NCI-H1105 treated with DMSO at 0.1 percent for 48 hours (cell line): ENCODE measurements around the gene ETF1.
"Not testable (repeated sequence)": the region's sequence is repeated elsewhere in the genome, so short reads cannot be mapped to it uniquely, and the experiment has no call there.

Experiments
- DNase-seq: peaks from one replicate; lab custom pipeline; 2025; lab: John Stamatoyannopoulos, UW

ETF1 gene

DNA sequence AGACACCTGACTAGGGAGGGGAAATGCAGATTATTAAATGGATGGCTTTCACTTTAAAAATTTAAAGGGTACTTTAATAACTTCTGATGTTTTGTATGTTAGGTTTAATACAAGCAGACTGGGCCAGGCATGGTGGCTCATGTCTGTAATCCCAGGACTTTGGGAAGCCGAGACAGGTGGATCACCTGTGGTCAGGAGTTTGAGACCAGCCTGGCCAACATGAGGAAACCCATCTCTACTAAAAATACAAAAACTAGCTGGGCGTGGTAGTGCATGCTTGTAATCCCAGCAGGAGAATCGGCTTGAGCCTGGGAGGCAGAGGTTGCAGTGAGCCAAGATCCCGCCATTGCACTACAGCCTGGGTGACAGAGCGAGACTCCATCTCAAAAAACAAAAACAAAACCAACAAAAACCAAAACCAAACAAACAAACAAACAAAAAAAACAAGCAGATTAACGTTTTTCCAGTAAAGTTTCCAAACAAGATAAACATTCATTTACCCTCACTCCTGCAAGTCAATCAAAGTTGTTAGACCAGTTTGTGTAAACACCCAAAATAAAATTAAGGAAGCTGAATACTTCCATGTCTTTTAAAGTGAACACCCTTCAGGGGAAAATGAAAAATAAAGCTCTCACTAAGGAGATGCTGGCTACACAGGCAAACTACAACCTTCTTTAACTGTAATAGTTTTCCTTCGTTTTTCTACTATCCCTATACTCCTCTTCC is 14.1 kb downstream of the ETF1 start:
- no peak for DNase-seq

DNA sequence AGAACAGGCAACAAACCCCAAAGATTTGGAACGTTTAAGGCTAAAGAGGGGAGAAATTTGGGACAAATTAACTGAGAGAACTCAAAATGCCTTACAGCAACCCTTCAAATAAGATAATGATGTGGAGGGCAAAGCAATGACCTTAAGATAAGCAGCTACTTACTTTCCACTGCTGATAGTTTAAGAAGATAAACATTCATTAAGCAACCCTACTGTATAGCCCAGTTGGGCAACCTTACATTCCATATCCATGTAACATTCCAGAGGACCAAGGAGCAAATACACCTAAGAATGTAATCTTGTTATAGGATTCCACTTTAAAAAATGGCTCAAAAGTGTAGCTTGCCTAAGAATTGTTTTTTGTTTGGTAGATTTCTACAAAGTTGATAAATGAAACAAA is 14.8 kb downstream of the ETF1 start:
- DNase-seq = no peak

DNA sequence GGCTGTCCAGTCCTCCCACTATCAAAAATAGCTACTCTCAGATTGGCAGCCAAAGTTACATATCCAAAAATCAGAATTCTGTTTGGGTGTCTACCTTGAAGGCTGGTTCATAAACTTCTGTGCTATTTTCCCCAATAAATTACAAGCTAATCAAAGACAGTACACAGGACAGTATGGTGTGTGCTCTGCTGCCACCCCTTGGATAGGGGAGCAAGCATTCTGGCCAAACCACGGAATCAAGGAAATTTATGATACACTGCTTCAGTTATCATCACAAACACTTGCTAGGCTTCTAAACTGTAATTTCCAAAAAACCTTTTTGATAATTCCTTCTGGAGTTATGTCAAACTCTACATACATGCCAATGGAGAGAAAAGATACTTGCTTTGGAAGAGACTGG is 15.9 kb downstream of the ETF1 start:
- no peak for DNase-seq

- DNase-seq = no peak
Measured at GRCh38 chr5:138523406-138523805, 19.6 kb downstream of the ETF1 start.

GRCh38 chr5:138520971-138521370 is 22.1 kb downstream of the ETF1 start:
- no peak for DNase-seq

GRCh38 chr5:138517437-138517836 is 25.6 kb downstream of the ETF1 start:
- no peak for DNase-seq

DNA sequence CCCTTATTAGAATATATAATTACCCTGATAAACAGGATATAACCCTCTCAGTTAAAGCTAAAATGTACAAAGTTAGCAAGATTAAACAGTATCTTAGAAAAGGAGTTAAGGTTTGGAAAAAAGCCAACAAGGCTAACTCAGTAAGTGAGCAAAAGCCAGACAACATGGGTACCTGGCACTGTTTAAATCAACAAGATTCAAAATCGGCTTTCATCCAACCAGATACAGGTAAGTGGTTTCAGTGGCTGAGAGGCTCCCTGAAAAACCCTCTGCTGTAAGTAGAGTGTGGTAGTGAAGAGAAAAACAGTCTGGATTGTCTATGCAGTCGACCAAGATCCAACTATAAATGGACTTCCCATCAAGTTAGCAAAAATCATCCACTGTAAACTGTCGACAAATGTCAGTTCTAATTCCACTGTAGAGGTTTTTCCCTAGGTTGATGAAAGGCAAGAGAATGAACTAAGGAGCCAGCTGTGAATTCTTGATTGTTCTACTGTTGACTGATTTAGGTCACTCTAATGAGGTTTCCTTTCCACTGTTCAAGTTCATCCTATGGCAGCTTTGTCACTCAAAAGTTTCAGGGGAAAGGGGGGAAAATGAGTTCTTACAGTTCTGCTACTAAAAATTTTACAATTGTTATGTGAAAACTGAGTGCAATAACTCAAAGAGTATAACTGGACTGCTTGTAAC is 27.3 kb downstream of the ETF1 start:
- no peak for DNase-seq

GRCh38 chr5:138514021-138514420 is 29.0 kb downstream of the ETF1 start:
- DNase-seq = no peak

DNA sequence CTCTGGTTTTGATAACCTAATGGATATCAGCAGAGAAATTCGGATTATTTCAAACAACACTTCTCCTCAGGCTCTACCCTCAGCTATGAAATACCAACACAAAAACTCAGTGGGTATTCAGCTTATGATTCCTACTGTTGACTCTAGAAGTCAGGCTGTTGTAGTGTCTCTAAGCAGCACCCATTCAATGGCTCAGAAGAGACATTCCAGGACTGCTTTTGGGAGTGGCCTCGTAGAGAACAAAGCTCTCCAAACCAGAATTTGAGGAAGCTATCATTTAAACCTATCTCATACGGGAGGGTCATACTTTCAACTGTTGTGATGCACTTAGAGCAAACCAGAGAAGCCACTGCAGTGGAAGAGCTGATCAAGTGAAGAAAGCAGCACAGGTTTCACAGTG is 34.1 kb downstream of the ETF1 start:
- no peak for DNase-seq

- DNase-seq = not testable (repeated sequence)
Measured at GRCh38 chr5:138507485-138507884, 35.6 kb downstream of the ETF1 start.

DNA sequence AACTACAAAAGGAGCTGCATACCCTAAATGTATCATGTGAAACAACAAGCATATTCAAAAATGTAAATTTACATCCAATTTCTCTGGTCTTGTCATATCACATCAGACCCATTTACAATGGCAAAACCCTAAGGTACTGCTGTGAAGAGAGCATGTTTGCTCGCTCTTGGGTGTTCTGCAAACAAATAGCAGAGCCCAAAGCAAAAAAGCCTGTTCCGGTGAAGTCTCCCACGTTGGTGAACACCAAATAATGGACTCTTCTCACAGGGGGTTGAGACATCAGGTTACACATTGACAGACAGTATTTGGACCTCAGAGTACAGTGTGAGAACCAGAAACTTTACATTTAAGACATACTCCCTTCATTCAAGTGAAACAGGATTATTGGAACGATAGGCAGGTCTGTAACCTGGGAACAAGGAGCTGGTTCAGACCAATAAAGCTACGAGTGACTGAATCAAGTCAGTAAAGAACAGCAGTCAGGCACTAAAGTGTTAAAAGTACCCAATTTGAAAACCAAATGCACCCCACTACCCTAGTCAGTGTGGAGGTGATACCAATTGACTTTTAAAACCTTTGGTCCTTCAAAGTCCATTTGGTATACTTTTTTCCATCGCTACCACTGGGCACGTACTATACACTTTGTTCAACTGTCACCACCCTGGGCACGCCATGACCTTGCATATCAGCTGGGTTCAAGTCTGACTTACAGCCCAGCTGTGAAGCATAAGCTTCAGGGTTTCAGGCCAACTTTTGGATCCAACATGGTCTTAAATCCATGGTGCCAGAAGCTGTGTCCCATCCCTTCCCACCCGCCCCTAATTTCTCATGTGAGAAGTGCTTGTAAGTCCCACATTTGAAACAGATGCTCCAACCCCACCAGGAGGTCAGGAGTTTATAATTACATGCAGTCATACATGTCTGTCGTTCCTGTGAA is 36.4 kb downstream of the ETF1 start:
- DNase-seq = no peak

- DNase-seq = peak; percentile 83
Measured at GRCh38 chr5:138504799-138505198, 38.2 kb downstream of the ETF1 start.

DNA sequence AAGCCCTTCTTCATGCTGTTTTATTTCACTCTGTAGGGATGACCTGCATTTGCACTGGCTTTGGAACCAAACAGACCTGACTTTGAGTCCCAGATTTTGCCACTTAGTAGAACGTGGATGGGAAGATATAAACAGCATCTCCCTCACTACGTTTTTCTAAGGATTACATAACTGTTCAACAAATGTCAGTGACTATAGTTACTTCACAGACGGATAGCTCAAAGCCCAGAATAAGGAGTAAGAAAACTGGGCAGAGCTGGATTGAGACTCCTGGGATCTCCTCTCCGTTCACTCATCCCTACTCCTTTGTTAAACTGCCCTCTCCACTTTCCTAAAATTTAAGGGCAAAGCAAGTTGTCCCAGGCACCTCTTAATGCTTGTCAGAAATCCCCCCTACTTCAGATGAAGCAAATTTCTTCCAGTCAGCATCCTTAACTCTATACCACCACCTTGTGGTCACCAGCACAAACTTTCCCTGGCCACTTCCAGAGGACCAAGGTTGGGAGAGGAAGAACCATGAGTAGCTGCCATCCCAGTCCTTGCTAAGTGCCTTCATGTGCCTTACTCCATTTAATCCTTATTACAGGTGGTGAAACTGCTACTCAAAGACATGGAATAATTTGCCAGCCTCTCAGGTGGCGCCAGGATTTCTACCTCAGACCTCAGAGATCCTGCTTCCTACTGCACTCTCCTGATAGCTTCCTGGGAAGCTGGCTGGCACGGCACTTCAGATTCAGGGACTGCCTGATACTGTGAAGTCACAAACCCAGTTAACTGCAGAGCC is 39.4 kb downstream of the ETF1 start:
- peak; percentile 55 for DNase-seq

GRCh38 chr5:138502521-138502920 is 40.5 kb downstream of the ETF1 start:
- DNase-seq = no peak

- no peak for DNase-seq
Measured at GRCh38 chr5:138502121-138502520, 40.9 kb downstream of the ETF1 start.

- no peak for DNase-seq
Measured at GRCh38 chr5:138498376-138498775, 44.7 kb downstream of the ETF1 start.

GRCh38 chr5:138495351-138495750 is 47.7 kb downstream of the ETF1 start:
- DNase-seq = no peak

- no peak for DNase-seq
Measured at GRCh38 chr5:138492560-138493045, 50.4 kb downstream of the ETF1 start.

GRCh38 chr5:138491669-138492559 is 51.1 kb downstream of the ETF1 start:
- peak; percentile 59 for DNase-seq

DNA sequence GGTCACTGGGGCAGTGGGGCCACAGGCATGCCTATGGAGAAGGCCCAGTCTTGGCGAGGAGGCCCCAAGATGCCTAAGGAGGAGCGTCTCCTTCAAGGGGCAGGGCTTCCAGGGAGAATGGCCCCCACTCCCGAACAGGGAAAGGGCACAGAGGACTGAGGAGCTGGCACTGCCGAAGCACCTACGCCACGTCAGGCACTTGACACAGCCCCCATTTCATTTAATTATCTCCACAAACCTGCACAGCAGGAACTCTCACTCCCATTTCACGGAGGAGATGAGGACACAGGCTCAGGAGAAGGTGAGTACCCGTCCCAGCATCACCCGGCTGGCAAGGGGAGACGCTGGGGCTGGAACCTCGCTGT is 51.8 kb downstream of the ETF1 start:
- no peak for DNase-seq
